ENCODE results near the gene PTPRJ.

Gene PTPRJ

DNA sequence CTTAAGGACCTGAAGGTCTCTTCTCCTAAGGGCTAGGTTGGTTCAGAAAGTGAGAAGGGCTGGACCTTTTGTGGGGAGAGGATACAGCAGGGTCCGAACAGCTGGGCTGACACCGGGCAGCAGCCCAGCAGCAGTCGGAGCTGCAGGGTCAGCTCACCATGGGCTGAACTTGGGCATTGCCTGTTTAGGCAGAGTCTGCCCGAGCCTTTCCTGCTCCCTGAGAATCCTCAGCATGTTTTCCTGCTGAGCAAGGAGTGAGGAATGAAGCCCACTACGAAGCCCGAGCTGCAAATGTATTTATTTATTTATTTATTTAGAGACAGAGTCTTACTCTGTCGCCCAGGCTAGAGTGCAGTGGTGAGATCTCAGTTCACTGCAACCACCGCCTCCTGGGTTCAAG is 83.9 kb downstream of the PTPRJ start:
- H3K4me3 ChIP-seq (ENCODE audit: low read depth, low read length) = no peak overlapping the region
- DNase-seq (ENCODE audit: low read depth) = no peak
- TF ChIP-seq, protein P1, sequence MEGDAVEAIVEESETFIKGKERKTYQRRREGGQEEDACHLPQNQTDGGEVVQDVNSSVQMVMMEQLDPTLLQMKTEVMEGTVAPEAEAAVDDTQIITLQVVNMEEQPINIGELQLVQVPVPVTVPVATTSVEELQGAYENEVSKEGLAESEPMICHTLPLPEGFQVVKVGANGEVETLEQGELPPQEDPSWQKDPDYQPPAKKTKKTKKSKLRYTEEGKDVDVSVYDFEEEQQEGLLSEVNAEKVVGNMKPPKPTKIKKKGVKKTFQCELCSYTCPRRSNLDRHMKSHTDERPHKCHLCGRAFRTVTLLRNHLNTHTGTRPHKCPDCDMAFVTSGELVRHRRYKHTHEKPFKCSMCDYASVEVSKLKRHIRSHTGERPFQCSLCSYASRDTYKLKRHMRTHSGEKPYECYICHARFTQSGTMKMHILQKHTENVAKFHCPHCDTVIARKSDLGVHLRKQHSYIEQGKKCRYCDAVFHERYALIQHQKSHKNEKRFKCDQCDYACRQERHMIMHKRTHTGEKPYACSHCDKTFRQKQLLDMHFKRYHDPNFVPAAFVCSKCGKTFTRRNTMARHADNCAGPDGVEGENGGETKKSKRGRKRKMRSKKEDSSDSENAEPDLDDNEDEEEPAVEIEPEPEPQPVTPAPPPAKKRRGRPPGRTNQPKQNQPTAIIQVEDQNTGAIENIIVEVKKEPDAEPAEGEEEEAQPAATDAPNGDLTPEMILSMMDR (IDR thresholded peaks at IDR 0.05; ENCODE audit: low read depth, low read length, missing control alignments) = no peak

DNA sequence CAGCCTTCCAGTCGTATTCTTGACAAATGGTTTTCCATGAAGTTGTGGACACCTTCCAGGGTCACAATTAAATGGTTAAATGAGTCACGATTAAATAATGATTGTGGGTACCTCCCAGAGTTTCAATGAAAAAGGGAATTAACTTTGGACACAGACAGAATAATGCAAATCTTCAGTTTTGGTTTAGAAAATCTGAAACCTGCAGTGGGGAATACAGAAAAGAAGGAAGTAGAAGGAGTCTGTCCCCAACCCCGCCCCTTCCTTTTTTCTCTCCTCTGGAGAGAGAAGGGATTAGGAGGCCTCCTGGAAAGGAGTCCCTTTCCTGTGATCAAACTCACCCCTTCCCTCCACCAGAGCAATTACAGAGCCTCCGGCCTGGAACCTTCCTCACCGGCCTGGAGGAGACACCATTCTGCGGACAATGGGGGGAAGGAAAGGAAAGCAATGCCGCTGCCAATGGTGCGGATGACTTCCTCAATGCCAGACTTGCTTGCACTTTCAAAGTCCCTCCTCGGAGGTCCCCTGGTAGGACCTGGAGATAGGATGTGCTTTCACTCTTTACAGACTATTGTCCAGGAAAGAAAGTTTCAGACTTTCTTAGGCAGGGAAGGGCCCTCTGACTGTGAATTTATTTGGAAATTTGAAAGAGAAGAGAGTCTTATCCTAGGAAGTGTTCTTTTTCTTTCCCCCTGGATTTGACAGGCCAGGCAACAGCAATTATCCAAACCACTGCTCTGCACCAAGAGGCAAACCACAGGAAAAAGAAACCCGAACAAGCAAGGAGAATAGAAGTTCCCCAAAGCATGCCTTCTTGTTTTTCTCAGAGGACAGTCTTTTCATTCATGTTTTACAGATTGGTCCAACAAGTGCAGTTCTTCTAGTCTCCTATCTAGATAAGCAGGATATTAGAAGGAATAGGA is 86.8 kb downstream of the PTPRJ start:
- TF ChIP-seq, protein P1 (IDR thresholded peaks at IDR 0.05; ENCODE audit: low read depth, low read length, missing control alignments) = no peak
- H3K4me3 ChIP-seq (ENCODE audit: low read depth, low read length) = no peak overlapping the region
- no peak for DNase-seq (ENCODE audit: low read depth)

DNA sequence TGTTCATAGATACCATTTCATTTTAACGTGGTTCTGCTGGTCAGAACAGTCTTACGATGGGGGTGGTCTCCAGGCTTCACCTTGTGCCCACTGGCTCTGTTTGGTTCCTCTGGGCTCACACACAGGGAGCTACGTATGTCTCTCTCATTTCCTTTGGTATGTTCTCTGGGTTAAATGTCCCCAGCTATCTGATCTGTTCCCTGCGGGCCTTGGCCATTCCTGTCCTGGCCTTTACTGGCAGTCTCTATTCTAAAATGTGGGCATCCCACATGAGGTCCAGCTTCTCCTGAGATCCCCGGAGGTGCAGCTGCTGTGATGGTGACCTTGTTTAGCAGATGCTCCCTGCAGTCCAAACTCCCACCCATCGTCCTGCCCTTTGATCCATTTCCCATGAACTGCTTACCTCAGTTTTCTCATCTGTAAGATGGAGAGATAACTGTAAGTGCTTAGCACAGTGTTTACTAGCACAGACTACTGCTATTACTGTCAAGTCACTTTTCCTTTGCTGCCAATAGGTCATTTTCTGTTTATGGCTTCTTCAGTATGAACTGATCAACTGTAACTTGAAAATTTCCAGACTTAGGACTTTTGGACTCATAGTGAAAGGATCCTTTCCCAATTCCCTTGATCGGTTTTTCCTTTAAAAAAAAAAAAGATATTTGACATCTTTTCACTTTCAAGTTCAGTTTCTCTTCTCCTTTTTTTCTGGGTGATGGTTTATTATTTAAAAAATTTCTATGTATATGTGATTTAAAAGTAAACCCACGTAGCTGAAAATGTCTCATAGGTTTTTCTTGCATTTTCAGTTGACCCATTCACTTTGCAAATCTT is 92.9 kb downstream of the PTPRJ start:
- TF ChIP-seq, protein P1 (IDR thresholded peaks at IDR 0.05; ENCODE audit: low read depth, low read length, missing control alignments) = no peak
- no peak for DNase-seq (ENCODE audit: low read depth)
- no peak overlapping the region for H3K4me3 ChIP-seq (ENCODE audit: low read depth, low read length)

DNA sequence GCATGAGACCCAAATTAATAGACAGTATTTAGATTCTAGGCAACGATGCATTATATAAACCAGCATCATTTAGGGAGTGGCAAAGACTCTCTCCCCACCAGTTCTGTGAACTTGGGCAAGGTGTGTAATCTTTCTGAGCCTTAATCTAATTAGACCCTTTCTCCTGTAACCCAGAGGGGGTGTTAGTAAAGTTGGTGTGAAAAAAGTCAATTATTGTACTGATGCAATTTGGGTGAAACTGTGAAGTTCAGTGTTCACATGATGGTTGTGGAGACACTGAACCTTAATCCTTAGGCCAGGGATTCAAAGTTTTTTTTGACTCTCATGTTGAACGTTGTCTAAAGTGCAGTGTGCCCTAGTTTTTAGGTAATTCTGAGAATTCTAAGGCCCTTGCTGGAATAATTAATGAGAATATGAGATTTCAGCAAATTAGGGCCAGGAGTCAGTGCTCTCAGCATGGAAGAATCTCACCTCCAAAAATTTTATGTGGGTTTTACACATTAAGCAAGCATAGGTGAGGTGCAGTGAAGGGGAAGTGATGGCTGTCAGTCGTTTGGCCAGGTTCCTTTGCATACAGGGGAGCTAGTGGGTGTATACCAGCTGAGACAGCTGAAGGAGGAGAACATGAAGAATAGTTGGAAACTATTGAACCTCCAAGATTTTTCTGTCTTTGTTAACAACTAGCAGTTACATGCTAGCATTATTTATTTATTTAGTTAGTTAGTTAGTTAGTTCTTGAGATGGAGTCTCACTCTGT is 94.2 kb downstream of the PTPRJ start:
- TF ChIP-seq, protein P1 (IDR thresholded peaks at IDR 0.05; ENCODE audit: low read depth, low read length, missing control alignments) = no peak
- no peak for DNase-seq (ENCODE audit: low read depth)

DNA sequence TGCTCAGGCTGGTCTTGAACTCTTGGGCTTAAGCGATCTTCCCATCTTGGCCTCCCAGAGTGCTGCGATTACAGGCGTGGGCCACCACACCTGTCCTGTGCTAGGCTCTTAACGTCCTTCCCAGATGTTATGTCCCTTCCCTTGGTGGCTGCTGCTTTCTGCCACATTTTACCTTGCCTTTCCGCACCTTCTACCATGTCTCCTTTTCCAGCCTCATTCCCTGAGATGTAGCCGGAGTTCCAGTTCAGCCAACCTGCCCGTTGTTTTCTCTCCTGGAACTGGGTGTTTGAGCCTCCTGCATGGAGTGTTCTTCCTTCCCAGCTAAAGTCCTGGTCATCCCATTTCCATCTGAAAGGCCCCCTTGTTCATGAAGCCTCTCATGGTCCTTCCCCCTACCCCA is 95.3 kb downstream of the PTPRJ start:
- TF ChIP-seq, protein P1 (IDR thresholded peaks at IDR 0.05; ENCODE audit: low read depth, low read length, missing control alignments) = no peak
- no peak overlapping the region for H3K4me3 ChIP-seq (ENCODE audit: low read depth, low read length)
- DNase-seq (ENCODE audit: low read depth) = no peak

More for the DNA sequence above, 94.2 kb downstream of the PTPRJ start:
- H3K4me3 ChIP-seq (ENCODE audit: low read depth, low read length) = no peak overlapping the region

DNA sequence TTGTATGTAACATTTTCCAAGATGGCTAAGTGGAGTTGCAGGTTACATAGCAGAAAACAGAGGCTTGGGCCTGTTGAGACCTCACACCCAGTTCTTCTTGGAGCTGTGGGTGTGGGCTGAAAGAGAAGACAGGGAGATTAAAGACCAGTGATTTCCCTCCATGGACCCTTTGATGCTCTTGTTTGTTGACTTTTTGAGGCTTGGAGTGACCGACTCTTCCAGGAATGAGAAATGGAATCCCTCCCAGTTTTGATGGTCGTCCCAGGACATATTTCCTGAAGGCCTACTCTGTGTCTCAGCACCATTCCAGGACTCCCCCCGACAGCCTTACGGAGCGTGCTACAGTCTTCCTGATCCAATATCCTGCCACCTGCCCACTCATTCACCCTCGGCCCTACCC is 96.9 kb downstream of the PTPRJ start:
- TF ChIP-seq, protein P1 (IDR thresholded peaks at IDR 0.05; ENCODE audit: low read depth, low read length, missing control alignments) = no peak
- no peak overlapping the region for H3K4me3 ChIP-seq (ENCODE audit: low read depth, low read length)
- DNase-seq (ENCODE audit: low read depth) = no peak

Data from GM12864 (cell line).